T-helper 2 cell treated with Interferon-gamma antibody and Interleukin-4, amounts not matched to agents 5 μg/mL and 100 μg/mL, for 36 hours (primary cell): ENCODE results near the gene ELOB.

Source experiments
- DNase-seq: peaks from one replicate; pipeline ENCODE4 v3.0.0; 2021; ENCODE audit warnings: low spot score
- H3K27ac Mint-ChIP-seq: one replicate; pipeline ENCODE4 v1.8.0; 2021; ENCODE audit warnings: mild to moderate bottlenecking, mixed read lengths
- H3K27me3 Mint-ChIP-seq: one replicate; pipeline ENCODE4 v1.8.0; 2021; ENCODE audit warnings: low read depth, mixed read lengths
- H3K36me3 Mint-ChIP-seq: one replicate; pipeline ENCODE4 v1.8.0; 2021; ENCODE audit warnings: low read depth, mixed read lengths
- H3K4me1 Mint-ChIP-seq: one replicate; pipeline ENCODE4 v1.8.0; 2021; ENCODE audit warnings: low read depth, mixed read lengths
- H3K4me3 Mint-ChIP-seq: one replicate; pipeline ENCODE4 v1.8.0; 2022; ENCODE audit warnings: mild to moderate bottlenecking, moderate library complexity, mixed read lengths
- H3K9me3 Mint-ChIP-seq: one replicate; pipeline ENCODE4 v1.8.0; 2021; ENCODE audit warnings: mixed read lengths

The ELOB gene

DNA sequence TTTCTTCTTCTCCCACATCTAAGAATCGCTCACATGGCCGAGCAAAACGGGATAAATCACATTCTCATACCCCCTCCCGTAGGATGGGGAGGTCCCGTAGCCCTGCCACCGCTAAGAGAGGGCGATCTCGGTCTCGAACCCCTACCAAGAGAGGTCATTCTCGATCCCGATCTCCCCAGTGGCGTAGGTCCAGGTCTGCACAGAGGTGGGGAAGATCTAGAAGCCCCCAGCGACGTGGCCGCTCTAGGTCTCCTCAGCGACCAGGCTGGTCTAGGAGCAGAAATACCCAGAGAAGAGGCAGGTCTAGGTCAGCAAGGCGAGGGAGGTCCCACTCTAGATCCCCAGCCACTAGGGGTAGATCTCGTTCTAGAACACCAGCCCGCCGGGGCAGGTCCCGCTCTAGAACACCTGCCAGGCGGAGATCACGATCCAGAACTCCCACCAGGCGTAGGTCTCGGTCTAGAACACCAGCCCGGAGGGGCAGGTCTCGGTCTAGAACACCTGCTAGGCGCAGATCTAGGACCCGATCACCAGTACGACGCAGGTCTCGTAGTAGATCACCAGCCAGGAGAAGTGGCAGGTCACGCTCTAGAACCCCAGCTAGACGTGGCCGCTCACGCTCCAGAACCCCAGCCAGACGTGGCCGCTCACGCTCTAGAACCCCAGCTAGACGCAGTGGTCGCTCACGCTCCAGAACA, 15.0 kb downstream of the ELOB start:
- no peak overlapping the region for H3K27ac Mint-ChIP-seq

DNA sequence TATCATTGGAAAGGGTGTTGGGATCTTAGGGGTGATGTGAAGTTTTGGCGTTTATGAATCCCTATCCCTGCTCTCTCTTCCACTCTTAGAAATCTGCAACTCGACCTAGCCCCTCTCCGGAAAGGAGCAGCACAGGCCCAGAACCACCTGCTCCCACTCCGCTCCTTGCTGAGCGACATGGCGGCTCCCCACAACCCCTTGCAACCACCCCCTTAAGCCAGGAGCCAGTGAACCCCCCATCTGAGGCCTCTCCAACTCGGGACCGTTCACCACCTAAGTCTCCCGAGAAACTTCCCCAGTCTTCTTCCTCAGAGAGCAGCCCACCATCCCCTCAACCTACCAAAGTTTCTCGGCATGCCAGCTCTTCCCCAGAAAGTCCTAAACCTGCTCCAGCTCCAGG, 15.6 kb downstream of the ELOB start:
- H3K27me3 Mint-ChIP-seq, result no peaks in the 10 kb centered on the region
- no peak overlapping the region for H3K27ac Mint-ChIP-seq
- DNase-seq, result no peak
- H3K4me1 Mint-ChIP-seq, result peaks cover 13% of the 10 kb centered on the region
- no peak overlapping the region for H3K4me3 Mint-ChIP-seq
- H3K36me3 Mint-ChIP-seq, result peaks cover 96% of the 10 kb centered on the region
- H3K9me3 Mint-ChIP-seq, result no peaks in the 10 kb centered on the region

More for the DNA sequence above, 15.0 kb downstream of the ELOB start:
- Mint-ChIP-seq H3K27me3 (no peaks in the 10 kb centered on the region), H3K9me3 (no peaks in the 10 kb centered on the region), H3K4me1 (peaks cover 9% of the 10 kb centered on the region), H3K4me3 (no peak overlapping the region), H3K36me3 (peaks cover 94% of the 10 kb centered on the region)
- DNase-seq, result no peak

DNA sequence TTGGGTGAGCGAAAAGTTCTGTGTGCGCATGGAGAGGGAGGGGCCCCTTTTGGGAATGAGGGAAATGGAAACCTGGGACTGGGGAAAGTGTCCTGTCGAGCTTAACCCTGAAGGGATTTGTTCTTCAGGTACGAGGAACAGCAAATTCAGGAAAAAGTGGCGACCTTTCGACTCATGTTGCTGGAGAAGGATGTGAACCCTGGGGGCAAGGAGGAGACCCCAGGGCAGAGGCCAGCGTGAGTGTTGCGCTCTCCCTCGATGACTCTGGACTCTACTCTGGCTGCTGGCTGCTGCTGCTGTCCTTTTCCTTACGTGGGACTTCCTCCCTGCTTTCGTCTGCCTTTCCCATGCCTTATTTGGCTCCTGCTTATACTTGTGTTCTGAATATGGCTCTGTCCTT, 19.7 kb downstream of the ELOB start:
- Mint-ChIP-seq H3K4me3 (no peak overlapping the region), H3K4me1 (peaks cover 37% of the 10 kb centered on the region)

DNA sequence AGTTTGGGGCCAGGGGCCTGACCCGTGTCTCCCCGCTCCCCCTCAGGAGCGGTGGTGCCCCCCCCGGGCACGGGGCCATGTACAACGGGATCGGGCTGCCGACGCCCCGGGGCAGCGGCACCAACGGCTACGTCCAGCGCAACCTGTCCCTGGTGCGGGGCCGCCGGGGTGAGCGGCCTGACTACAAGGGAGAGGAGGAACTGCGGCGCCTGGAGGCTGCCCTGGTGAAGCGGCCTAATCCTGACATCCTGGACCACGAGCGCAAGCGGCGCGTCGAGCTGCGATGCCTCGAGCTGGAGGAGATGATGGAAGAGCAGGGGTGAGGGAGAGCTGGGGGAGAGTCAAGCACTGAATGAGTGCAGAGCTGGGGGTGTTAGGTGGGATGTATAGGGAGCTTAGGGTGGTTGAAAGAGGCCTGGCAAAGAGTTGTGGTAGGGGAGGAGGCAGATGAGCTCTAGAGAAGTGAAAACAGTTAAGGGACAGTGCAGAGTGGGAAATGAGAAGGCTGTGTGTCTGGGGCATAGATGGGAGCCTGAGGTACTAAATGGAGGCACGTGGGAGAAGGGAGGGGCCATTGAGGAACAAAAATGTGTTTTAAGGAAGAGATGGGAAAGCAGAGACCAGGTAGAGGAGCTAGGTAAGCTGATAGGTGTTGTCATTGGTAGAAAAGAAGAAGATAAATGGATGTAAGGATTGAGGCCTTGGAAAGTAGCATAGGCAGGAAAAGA, 20.6 kb downstream of the ELOB start:
- H3K4me1 Mint-ChIP-seq, result peaks cover 41% of the 10 kb centered on the region
- peak overlapping the region; percentile 26 for H3K27ac Mint-ChIP-seq

More for the DNA sequence above, 19.7 kb downstream of the ELOB start:
- DNase-seq, result no peak
- Mint-ChIP-seq H3K9me3 (no peaks in the 10 kb centered on the region), H3K36me3 (peaks cover 84% of the 10 kb centered on the region), H3K27me3 (no peaks in the 10 kb centered on the region), H3K27ac (no peak overlapping the region)

GRCh38 chr16:2755158-2755557, 21.9 kb downstream of the ELOB start:
- H3K27me3 Mint-ChIP-seq, result no peaks in the 10 kb centered on the region
- H3K9me3 Mint-ChIP-seq, result no peaks in the 10 kb centered on the region
- peak overlapping the region; percentile 89 for H3K27ac Mint-ChIP-seq
- peaks cover 68% of the 10 kb centered on the region for H3K36me3 Mint-ChIP-seq
- no peak for DNase-seq
- H3K4me1 Mint-ChIP-seq, result peaks cover 49% of the 10 kb centered on the region
- peak overlapping the region; percentile 92 for H3K4me3 Mint-ChIP-seq

More for the DNA sequence above, 20.6 kb downstream of the ELOB start:
- DNase-seq, result no peak
- Mint-ChIP-seq H3K4me3 (no peak overlapping the region), H3K27me3 (no peaks in the 10 kb centered on the region), H3K36me3 (peaks cover 78% of the 10 kb centered on the region), H3K9me3 (no peaks in the 10 kb centered on the region)

DNA sequence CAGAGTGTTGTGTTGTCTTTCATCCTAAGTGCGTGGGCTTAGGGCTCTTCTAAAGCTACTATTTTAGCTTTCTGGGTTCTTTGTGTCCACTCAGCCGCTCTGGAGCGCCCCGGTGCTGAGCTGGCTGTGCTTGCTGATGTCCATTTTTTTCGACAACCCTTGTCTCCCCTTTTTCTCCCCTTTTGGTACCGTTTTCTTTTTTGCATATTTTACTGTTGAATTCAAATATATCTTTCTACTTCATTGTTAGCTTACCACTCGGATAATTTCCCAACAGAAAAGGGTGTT, 23.4 kb downstream of the ELOB start:
- H3K4me1 Mint-ChIP-seq, result peaks cover 47% of the 10 kb centered on the region
- peak overlapping the region; percentile 89 for H3K27ac Mint-ChIP-seq
- no peaks in the 10 kb centered on the region for H3K9me3 Mint-ChIP-seq
- H3K36me3 Mint-ChIP-seq, result peaks cover 55% of the 10 kb centered on the region
- DNase-seq, result no peak
- peak overlapping the region; percentile 92 for H3K4me3 Mint-ChIP-seq
- no peaks in the 10 kb centered on the region for H3K27me3 Mint-ChIP-seq

- Mint-ChIP-seq H3K27ac (peak overlapping the region; percentile 97), H3K27me3 (no peaks in the 10 kb centered on the region), H3K9me3 (no peaks in the 10 kb centered on the region), H3K4me3 (peak overlapping the region; percentile 92), H3K4me1 (peaks cover 44% of the 10 kb centered on the region), H3K36me3 (peaks cover 50% of the 10 kb centered on the region)
- no peak for DNase-seq
Observed at GRCh38 chr16:2752850-2753732, 24.0 kb downstream of the ELOB start.

GRCh38 chr16:2752035-2752849, 24.8 kb downstream of the ELOB start, which contains the start of gene SRRM2:
Gene SRRM2 (plus strand): TSS chr16:2752638. CDS start chr16:2756365, 3,727 bp downstream.
- Mint-ChIP-seq H3K4me1 (peaks cover 44% of the 10 kb centered on the region), H3K4me3 (peak within 1 kb of the TSS; percentile 92), H3K9me3 (no peaks in the 10 kb centered on the region), H3K36me3 (peaks cover 42% of the 10 kb centered on the region), H3K27me3 (no peaks in the 10 kb centered on the region), H3K27ac (peak within 1 kb of the TSS; percentile 97)
- DNase-seq, result peak; percentile 96

- no peaks in the 10 kb centered on the region for H3K27me3 Mint-ChIP-seq
- H3K27ac Mint-ChIP-seq, result peak overlapping the region; percentile 97
- peaks cover 36% of the 10 kb centered on the region for H3K36me3 Mint-ChIP-seq
- DNase-seq, result no peak
- H3K4me1 Mint-ChIP-seq, result peaks cover 42% of the 10 kb centered on the region
- peak overlapping the region; percentile 89 for H3K4me3 Mint-ChIP-seq
- no peaks in the 10 kb centered on the region for H3K9me3 Mint-ChIP-seq
Observed at GRCh38 chr16:2751577-2752034, 25.5 kb downstream of the ELOB start.

- Mint-ChIP-seq H3K4me3 (peak overlapping the region; percentile 89), H3K9me3 (no peaks in the 10 kb centered on the region), H3K36me3 (peaks cover 21% of the 10 kb centered on the region), H3K4me1 (peaks cover 28% of the 10 kb centered on the region), H3K27me3 (no peaks in the 10 kb centered on the region), H3K27ac (peak overlapping the region; percentile 24)
- no peak for DNase-seq
Observed at GRCh38 chr16:2749936-2750335, 27.1 kb downstream of the ELOB start.

GRCh38 chr16:2749476-2749875, 27.6 kb downstream of the ELOB start:
- Mint-ChIP-seq H3K9me3 (no peaks in the 10 kb centered on the region), H3K4me3 (no peak overlapping the region)

GRCh38 chr16:2748757-2749455, 28.2 kb downstream of the ELOB start:
- no peak for DNase-seq
- Mint-ChIP-seq H3K36me3 (peaks cover 12% of the 10 kb centered on the region), H3K27ac (no peak overlapping the region), H3K4me1 (peaks cover 18% of the 10 kb centered on the region), H3K27me3 (no peaks in the 10 kb centered on the region), H3K9me3 (no peaks in the 10 kb centered on the region), H3K4me3 (no peak overlapping the region)

More at GRCh38 chr16:2749476-2749875, 27.6 kb downstream of the ELOB start:
- Mint-ChIP-seq H3K4me1 (peaks cover 23% of the 10 kb centered on the region), H3K27ac (no peak overlapping the region), H3K36me3 (peaks cover 18% of the 10 kb centered on the region), H3K27me3 (no peaks in the 10 kb centered on the region)
- DNase-seq, result no peak

DNA sequence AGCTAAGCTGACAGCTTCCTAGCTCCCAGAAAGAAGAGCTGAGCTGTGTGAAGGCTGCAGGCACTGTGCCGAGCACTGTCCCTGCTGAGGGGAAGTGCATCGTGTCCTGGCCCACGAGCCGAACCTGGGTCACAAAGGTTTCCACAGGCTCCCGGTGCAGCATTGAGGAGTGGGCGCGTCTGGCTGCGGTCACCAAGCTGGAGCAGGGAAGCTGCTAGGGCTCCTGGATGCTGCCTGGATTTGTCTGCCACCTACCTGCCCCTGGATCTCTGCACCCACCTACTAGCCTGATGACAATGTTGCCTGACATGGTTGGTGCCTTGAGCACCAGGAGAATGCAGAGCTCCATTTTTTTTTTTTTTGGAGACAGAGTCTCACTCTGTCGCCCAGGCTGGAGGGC, 31.1 kb downstream of the ELOB start:
- H3K4me1 Mint-ChIP-seq, result peaks cover 8% of the 10 kb centered on the region
- no peaks in the 10 kb centered on the region for H3K9me3 Mint-ChIP-seq
- no peak overlapping the region for H3K27ac Mint-ChIP-seq
- H3K27me3 Mint-ChIP-seq, result no peaks in the 10 kb centered on the region
- no peak for DNase-seq
- H3K4me3 Mint-ChIP-seq, result no peak overlapping the region
- H3K36me3 Mint-ChIP-seq, result no peaks in the 10 kb centered on the region
